HepG2 (cell line): ENCODE measurements around the gene MIA2. TPM values are rescaled to one million over a fixed set of nuclear protein-coding genes. Genes with fewer than 3 reads are reported as not detected.

Experiments used
- FIP1L1 ChIP-seq: fragments of 200-400 bp; formaldehyde crosslinking; IDR thresholded peaks from 2 replicates; pipeline ENCODE4 v1.6.1; 2018; ENCODE audit warnings: low read depth, mild to moderate bottlenecking, low read length, moderate library complexity, borderline replicate concordance; ENCODE audit not compliant: insufficient read depth
- FOXC1 ChIP-seq: sonication (generic); formaldehyde crosslinking; IDR thresholded peaks from 2 replicates; pipeline ENCODE4 v1.8.0; 2022; ENCODE audit warnings: mild to moderate bottlenecking, missing genetic modification reagents, borderline replicate concordance
- HOXA5 ChIP-seq: sonication (generic); formaldehyde crosslinking; IDR thresholded peaks from 2 replicates; pipeline ENCODE4 v1.4.0; 2020; ENCODE audit warnings: missing genetic modification reagents
- IKZF4 ChIP-seq: sonication (generic); formaldehyde crosslinking; IDR thresholded peaks from 2 replicates; pipeline ENCODE4 v1.5.1; 2020; ENCODE audit warnings: borderline replicate concordance, mild to moderate bottlenecking, low read depth, missing genetic modification reagents; ENCODE audit errors: not compliant biosample characterization
- ISL2 ChIP-seq: sonication (generic); formaldehyde crosslinking; IDR thresholded peaks from 2 replicates; pipeline ENCODE4 v1.5.0; 2020; ENCODE audit warnings: missing genetic modification reagents
- KLF6 ChIP-seq: IDR thresholded peaks from 2 replicates; pipeline ENCODE4 v1.8.0; 2016; ENCODE audit warnings: missing biosample characterization, missing genetic modification reagents
- MAF1 ChIP-seq: sonication (generic); formaldehyde crosslinking; IDR thresholded peaks from 2 replicates; pipeline ENCODE4 v1.5.0; 2020; ENCODE audit warnings: missing genetic modification reagents, borderline replicate concordance
- MAFG ChIP-seq: sonication (generic); formaldehyde crosslinking; IDR thresholded peaks from 2 replicates; pipeline ENCODE4 v1.5.1; 2020; ENCODE audit warnings: mild to moderate bottlenecking, missing genetic modification reagents
- NR2F1 ChIP-seq, 2 experiments: fragments of 450-650 bp in 1 of 2; formaldehyde crosslinking in 1 of 2; IDR thresholded peaks; 2 replicates each; pipeline versions ENCODE4 v1.5.0 to v1.6.1; 2016 to 2020; ENCODE audit warnings: mild to moderate bottlenecking in 1 of 2, missing compliant biosample characterization in 1 of 2, missing genetic modification reagents in 1 of 2, moderate library complexity in 1 of 2
- YEATS2 ChIP-seq: sonication (generic); formaldehyde crosslinking; IDR thresholded peaks from 2 replicates; pipeline ENCODE4 v1.4.0; 2020; ENCODE audit warnings: missing genetic modification reagents, borderline replicate concordance
- YEATS4 ChIP-seq: sonication (generic); formaldehyde crosslinking; IDR thresholded peaks from 2 replicates; pipeline ENCODE4 v1.4.0; 2020; ENCODE audit warnings: missing genetic modification reagents, borderline replicate concordance
- ZNF17 ChIP-seq: sonication (generic); formaldehyde crosslinking; IDR thresholded peaks from 2 replicates; pipeline ENCODE4 v1.5.0; 2020; ENCODE audit warnings: mild to moderate bottlenecking, missing genetic modification reagents
- ZNF24 ChIP-seq: fragments of 450-650 bp; IDR thresholded peaks from 2 replicates; pipeline ENCODE4 v1.6.1; 2017; ENCODE audit warnings: antibody characterized with exemption, mild to moderate bottlenecking
- ZNF337 ChIP-seq: sonication (generic); formaldehyde crosslinking; IDR thresholded peaks from 2 replicates; pipeline ENCODE4 v1.5.1; 2020; ENCODE audit warnings: missing genetic modification reagents, low read depth, mild to moderate bottlenecking, borderline replicate concordance
- ZNF383 ChIP-seq: sonication (generic); formaldehyde crosslinking; IDR thresholded peaks from 2 replicates; pipeline ENCODE4 v1.4.0; 2020; ENCODE audit warnings: missing genetic modification reagents, mild to moderate bottlenecking, borderline replicate concordance
- ZNF556 ChIP-seq: sonication (generic); formaldehyde crosslinking; IDR thresholded peaks from 2 replicates; pipeline ENCODE4 v1.4.0; 2020; ENCODE audit warnings: mild to moderate bottlenecking, missing genetic modification reagents, borderline replicate concordance
- polyA plus RNA-seq, 8 experiments: library from polyadenylated mRNA; depleted of rRNA in 3 of 8; stranded (reverse) in 7 of 8; unstranded in 1 of 8; fragments of >200 nt; fragmentation: Illumina TruSeq in 4 of 8; extraction: Trizol in 4 of 8; gene quantifications; 2 replicates each; pipeline versions ENCODE4 v1.2.1 to v1.2.3, GENCODE V29; 2011 to 2016; ENCODE audit warnings: low read depth in 4 of 8, missing spikeins in 1 of 8, mixed read lengths in 1 of 8; ENCODE audit not compliant: insufficient read depth in 1 of 8
- total RNA-seq, 5 experiments: library from RNA; depleted of rRNA; stranded (reverse); fragments of >200 nt; fragmentation: Illumina TruSeq; extraction: Trizol; gene quantifications; 2 replicates each; pipeline ENCODE4 v1.2.3, GENCODE V29; 2016; ENCODE audit warnings: low read depth in 1 of 5
- TF ChIP-seq, protein P1 (sequence below): sonication (generic); formaldehyde crosslinking; conservative IDR thresholded peaks from 2 replicates; pipeline ENCODE4 v1.4.0; 2020; ENCODE audit warnings: missing genetic modification reagents
- TF ChIP-seq, protein P2 (sequence below): sonication (generic); formaldehyde crosslinking; IDR thresholded peaks from 2 replicates; pipeline ENCODE4 v1.5.1; 2020; ENCODE audit warnings: mild to moderate bottlenecking, missing genetic modification reagents, borderline replicate concordance
- TF ChIP-seq, protein P3 (sequence below): sonication (generic); formaldehyde crosslinking; IDR thresholded peaks from 2 replicates; pipeline ENCODE4 v1.8.1; 2023; ENCODE audit warnings: mild to moderate bottlenecking, inconsistent platforms, moderate library complexity, missing genetic modification reagents, borderline replicate concordance
- TF ChIP-seq, protein P4 (sequence below): IDR thresholded peaks from 2 replicates; pipeline ENCODE4 v1.6.1; 2012; ENCODE audit warnings: low read depth, low read length, improper control_type of control experiment
- TF ChIP-seq, protein P5 (sequence below): sonication (generic); formaldehyde crosslinking; IDR thresholded peaks from 2 replicates; pipeline ENCODE4 v1.8.0; 2022; ENCODE audit warnings: mild to moderate bottlenecking, missing genetic modification reagents

MIA2 gene
- total and polyA plus RNA-seq, 2 of the 13 experiments (the other 11 are each of a cell fraction or from before 2014, with no cell fraction given), result 134 to 158 TPM

DNA sequence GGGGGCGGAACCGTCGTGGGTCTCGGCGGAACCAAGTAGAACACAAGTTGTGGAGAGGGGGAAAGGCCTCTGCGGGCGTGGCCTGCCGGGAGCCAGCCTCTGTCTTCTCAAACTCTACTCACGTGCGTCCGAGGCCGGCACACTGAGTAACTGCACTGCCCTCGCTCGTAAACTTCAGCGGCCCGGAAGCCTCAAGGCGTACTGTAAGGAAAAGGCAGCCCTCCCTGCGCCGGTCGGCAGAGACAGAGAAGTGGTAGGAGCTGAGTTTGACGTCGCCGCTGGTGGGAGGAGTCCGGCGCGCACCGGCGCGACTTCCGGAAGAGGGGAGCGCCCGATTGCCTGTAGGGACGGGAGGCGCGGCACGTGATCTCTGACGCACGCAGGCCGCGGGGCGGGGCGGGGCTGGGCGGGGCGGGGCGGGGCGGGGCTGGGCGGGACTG, 198.5 kb downstream of the MIA2 start, which contains the start of gene FBXO33 (continued):
- TF ChIP-seq, protein P1, sequence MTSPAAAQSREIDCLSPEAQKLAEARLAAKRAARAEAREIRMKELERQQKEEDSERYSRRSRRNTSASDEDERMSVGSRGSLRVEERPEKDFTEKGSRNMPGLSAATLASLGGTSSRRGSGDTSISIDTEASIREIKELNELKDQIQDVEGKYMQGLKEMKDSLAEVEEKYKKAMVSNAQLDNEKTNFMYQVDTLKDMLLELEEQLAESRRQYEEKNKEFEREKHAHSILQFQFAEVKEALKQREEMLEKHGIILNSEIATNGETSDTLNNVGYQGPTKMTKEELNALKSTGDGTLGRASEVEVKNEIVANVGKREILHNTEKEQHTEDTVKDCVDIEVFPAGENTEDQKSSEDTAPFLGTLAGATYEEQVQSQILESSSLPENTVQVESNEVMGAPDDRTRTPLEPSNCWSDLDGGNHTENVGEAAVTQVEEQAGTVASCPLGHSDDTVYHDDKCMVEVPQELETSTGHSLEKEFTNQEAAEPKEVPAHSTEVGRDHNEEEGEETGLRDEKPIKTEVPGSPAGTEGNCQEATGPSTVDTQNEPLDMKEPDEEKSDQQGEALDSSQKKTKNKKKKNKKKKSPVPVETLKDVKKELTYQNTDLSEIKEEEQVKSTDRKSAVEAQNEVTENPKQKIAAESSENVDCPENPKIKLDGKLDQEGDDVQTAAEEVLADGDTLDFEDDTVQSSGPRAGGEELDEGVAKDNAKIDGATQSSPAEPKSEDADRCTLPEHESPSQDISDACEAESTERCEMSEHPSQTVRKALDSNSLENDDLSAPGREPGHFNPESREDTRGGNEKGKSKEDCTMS (CRISPR knock-in tag), result 0 out of 2 replicates have a peak, but pooled peaks have one; percentile 90
- no peak for TF ChIP-seq ZNF17 (CRISPR knock-in tag)
- peak; percentile 8; the same call in 1 of the 2 replicates for TF ChIP-seq YEATS4 (CRISPR knock-in tag)
- peak; percentile 87 for TF ChIP-seq YEATS2 (CRISPR knock-in tag)
- peak; percentile 97 for TF ChIP-seq IKZF4
- TF ChIP-seq HOXA5, result peak; percentile 8; the same call in 1 of the 2 replicates
- TF ChIP-seq, protein P2, sequence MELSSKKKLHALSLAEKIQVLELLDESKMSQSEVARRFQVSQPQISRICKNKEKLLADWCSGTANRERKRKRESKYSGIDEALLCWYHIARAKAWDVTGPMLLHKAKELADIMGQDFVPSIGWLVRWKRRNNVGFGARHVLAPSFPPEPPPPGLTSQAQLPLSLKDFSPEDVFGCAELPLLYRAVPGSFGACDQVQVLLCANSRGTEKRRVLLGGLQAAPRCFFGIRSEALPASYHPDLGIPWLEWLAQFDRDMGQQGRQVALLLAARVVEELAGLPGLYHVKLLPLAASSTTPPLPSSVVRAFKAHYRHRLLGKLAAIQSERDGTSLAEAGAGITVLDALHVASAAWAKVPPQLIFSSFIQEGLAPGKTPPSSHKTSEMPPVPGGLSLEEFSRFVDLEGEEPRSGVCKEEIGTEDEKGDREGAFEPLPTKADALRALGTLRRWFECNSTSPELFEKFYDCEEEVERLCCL, result peak; percentile 90; the same call in 1 of the 2 replicates
- TF ChIP-seq ISL2 (CRISPR knock-in tag), result peak; percentile 16; the same call in 1 of the 2 replicates
- TF ChIP-seq MAF1, result no peak; the same call in 1 of the 2 replicates
- TF ChIP-seq FOXC1 (CRISPR knock-in tag), result peak; percentile 69
- TF ChIP-seq FIP1L1, result no peak
- no peak for TF ChIP-seq ZNF383 (CRISPR knock-in tag)
- TF ChIP-seq, protein P3, sequence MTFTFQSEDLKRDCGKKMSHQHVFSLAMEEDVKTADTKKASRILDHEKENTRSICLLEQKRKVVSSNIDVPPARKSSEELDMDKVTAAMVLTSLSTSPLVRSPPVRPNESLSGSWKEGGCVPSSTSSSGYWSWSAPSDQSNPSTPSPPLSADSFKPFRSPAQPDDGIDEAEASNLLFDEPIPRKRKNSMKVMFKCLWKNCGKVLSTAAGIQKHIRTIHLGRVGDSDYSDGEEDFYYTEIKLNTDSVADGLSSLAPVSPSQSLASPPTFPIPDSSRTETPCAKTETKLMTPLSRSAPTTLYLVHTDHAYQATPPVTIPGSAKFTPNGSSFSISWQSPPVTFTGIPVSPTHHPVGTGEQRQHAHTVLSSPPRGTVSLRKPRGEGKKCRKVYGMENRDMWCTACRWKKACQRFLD, result peak; percentile 7; the same call in 1 of the 2 replicates
- TF ChIP-seq, protein P4, sequence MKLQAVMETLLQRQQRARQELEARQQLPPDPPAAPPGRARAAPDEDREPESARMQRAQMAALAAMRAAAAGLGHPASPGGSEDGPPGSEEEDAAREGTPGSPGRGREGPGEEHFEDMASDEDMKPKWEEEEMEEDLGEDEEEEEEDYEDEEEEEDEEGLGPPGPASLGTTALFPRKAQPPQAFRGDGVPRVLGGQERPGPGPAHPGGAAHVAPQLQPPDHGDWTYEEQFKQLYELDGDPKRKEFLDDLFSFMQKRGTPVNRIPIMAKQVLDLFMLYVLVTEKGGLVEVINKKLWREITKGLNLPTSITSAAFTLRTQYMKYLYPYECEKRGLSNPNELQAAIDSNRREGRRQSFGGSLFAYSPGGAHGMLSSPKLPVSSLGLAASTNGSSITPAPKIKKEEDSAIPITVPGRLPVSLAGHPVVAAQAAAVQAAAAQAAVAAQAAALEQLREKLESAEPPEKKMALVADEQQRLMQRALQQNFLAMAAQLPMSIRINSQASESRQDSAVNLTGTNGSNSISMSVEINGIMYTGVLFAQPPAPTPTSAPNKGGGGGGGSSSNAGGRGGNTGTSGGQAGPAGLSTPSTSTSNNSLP, result peak; percentile 51; the same call in 1 of the 2 replicates
- no peak; the same call in 1 of the 2 replicates for TF ChIP-seq ZNF556 (CRISPR knock-in tag)
- TF ChIP-seq, protein P5, sequence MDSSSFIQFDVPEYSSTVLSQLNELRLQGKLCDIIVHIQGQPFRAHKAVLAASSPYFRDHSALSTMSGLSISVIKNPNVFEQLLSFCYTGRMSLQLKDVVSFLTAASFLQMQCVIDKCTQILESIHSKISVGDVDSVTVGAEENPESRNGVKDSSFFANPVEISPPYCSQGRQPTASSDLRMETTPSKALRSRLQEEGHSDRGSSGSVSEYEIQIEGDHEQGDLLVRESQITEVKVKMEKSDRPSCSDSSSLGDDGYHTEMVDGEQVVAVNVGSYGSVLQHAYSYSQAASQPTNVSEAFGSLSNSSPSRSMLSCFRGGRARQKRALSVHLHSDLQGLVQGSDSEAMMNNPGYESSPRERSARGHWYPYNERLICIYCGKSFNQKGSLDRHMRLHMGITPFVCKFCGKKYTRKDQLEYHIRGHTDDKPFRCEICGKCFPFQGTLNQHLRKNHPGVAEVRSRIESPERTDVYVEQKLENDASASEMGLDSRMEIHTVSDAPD, result no peak; the same call in 1 of the 2 replicates
- no peak for TF ChIP-seq MAFG (CRISPR knock-in tag)
- 0 out of 2 replicates have a peak, but pooled peaks have one; percentile 53 for TF ChIP-seq ZNF24
- no peak for TF ChIP-seq NR2F1 (CRISPR knock-in tag; IDR thresholded peaks at IDR 0.05)
- TF ChIP-seq KLF6 (CRISPR knock-in tag), result no peak; the same call in 1 of the 2 replicates
- TF ChIP-seq ZNF337 (CRISPR knock-in tag), result 0 out of 2 replicates have a peak, but pooled peaks have one; percentile 17
